ENCODE data around the gene HOXC11.

Gene HOXC11

GRCh38 chr12:54021432-54022013 is 48.6 kb downstream of the HOXC11 start:
- no peak for DNase-seq (ENCODE audit: low read depth)

DNA sequence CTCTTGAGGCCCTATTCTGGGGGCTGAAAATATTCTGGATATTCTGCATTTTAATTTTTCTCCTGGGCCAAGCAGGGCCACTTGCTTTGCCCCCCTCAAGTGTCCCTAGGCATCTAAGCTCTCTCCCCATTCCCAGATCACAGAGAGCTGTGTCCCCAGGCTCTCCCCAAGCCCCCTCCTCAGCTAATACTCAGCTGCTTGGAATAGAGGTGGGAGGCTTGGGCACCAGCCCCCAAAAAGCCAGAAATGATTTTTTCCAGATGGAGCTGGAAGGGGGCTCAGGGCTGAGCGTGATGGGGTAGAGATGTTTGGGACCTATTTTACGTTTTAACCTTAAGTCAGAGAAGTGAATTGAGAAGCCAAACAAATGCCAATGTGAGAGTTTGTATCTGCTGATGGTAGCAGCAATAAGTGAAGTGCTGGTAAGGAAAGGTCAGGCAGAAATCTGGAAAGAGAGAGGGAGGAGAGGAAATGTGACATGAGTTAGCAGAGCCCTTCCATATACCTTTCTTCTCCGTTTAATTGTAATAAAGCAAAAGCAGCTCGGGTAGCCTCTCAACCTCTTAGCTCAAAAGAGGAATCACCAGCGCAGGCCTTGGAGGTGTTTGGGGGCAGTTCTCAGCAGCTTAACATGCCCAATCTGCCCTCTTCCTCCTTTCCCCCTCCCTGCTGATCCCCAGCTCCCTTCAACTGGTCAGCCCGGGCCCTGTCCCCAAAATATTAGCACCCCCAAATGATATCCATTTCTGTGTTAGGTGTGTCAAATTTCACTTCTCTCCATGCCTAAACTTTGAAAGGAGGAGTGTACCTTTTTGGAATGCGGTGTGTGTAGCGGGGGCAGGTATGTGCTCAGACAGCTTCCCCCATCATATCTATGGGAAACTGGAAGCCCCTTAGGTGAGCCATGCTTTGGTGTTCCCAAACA is 50.3 kb downstream of the HOXC11 start:
- DNase-seq (ENCODE audit: low read depth), result no peak

GRCh38 chr12:54024127-54024526 is 51.2 kb downstream of the HOXC11 start:
- no peak for DNase-seq (ENCODE audit: low read depth)

- DNase-seq (ENCODE audit: low read depth), result no peak
Measured at GRCh38 chr12:54024581-54025305, 51.8 kb downstream of the HOXC11 start.

DNA sequence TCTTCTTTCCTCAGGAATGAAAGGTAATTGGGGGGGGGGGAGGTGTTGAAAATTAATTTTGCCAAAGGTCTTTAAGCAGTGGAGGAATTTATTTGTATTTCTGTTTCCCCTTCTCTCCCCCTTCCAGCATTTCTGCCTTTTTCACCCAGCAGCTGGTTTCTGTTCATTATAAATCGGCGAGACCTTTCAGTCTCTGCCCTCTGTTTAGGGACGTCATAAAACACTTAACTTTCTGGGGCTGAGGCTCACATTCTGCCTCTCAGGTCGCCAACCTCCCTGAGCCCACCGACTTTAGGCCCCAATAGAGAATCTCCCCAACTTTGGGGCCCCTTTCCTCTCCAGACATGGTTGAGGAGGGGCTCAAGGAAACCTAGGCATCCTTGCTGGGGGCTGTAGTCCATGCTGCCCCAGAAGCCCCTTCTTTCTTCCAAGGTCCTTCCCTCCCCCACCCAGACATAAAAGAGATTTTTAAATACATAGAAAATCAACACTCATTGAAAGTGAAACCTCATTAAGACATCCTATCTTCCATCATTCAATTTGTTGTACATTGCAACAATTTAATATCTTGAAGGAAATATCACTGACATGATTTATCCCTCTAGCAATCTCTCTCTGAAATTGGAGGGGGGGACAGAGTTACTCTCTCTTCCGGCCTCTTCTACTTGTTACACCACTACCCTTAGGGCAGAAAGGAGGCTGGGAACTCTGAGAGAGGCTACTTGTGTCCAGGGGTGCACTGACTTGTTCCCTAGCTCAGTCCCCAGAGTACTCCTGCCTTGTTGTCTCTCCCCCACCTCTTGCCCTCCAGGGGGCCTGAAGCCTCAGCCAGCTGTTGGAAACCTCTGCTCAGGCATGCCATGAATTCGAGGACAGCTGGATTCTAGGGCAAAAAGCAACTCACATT is 52.8 kb downstream of the HOXC11 start:
- no peak for DNase-seq (ENCODE audit: low read depth)

GRCh38 chr12:54026640-54027441 is 53.9 kb downstream of the HOXC11 start:
- DNase-seq (ENCODE audit: low read depth), result no peak
